ENCODE measurements around the gene BCAS1. TPM values are rescaled to one million over a fixed set of nuclear protein-coding genes. Genes with fewer than 3 reads are reported as not detected.

BCAS1 gene
- total and polyA plus RNA-seq, 10 of the 15 experiments (the other 5 are each of a cell fraction or from before 2014, with no cell fraction given) = 0.21 to 1.4 (median 0.55) TPM

- TF ChIP-seq JUND (IDR thresholded peaks at IDR 0.05; ENCODE audit: low read depth, low read length) (peak; percentile 81), TCF12 (IDR thresholded peaks at IDR 0.05; ENCODE audit: low read depth, low read length) (peak; percentile 80), KDM1A (IDR thresholded peaks at IDR 0.05; ENCODE audit: borderline replicate concordance) (no peak), NFYA (IDR thresholded peaks at IDR 0.05; ENCODE audit: borderline replicate concordance, low read depth, low read length) (no peak), SIX5 (IDR thresholded peaks at IDR 0.05; ENCODE audit: low read depth, low read length, severe bottlenecking) (no peak), HDAC2 (IDR thresholded peaks at IDR 0.05) (no peak), BRCA1 (IDR thresholded peaks at IDR 0.05; ENCODE audit: low read depth, low read length) (no peak), POLR2AphosphoS2 (IDR thresholded peaks at IDR 0.05; ENCODE audit: low read depth, low read length) (no peak), RUNX3 (IDR thresholded peaks at IDR 0.05; ENCODE audit: low read length) (peak; percentile 44; the same call in 1 of the 2 replicates), BMI1 (IDR thresholded peaks at IDR 0.05; ENCODE audit: borderline replicate concordance) (no peak), KAT2A (conservative IDR thresholded peaks at IDR 0.05; ENCODE audit: control insufficient read depth, low read depth, low read length) (no peak), ZBTB4 (CRISPR knock-in tag; IDR thresholded peaks at IDR 0.05) (no peak), SPI1 (IDR thresholded peaks at IDR 0.05; ENCODE audit: borderline replicate concordance, insufficient read depth, low read depth, low read length) (no peak), EED (IDR thresholded peaks at IDR 0.05; ENCODE audit: low read depth) (peak; percentile 47; the same call in 1 of the 2 replicates), POU2F2 (IDR thresholded peaks at IDR 0.05; ENCODE audit: borderline replicate concordance, low read depth, low read length) (peak; percentile 12; the same call in 1 of the 3 replicates), NFYB (IDR thresholded peaks at IDR 0.05; ENCODE audit: insufficient read depth, low read depth, low read length) (no peak), BHLHE40 (IDR thresholded peaks at IDR 0.05; ENCODE audit: borderline replicate concordance in 1 of 2, low read depth in 2 of 2, low read length in 1 of 2) (peak; percentile 70 to 76), RAD21 (IDR thresholded peaks at IDR 0.05; ENCODE audit: insufficient read depth, low read depth, low read length) (no peak), MTA2 (IDR thresholded peaks at IDR 0.05; ENCODE audit: low read depth) (0 out of 2 replicates have a peak, but pooled peaks have one; percentile 39), SMAD1 (IDR thresholded peaks at IDR 0.05; ENCODE audit: low read depth, partially characterized antibody) (no peak), CBX5 (IDR thresholded peaks at IDR 0.05; ENCODE audit: low read depth) (no peak), RBBP5 (conservative IDR thresholded peaks at IDR 0.05) (no peak), ETV6 (conservative IDR thresholded peaks at IDR 0.05 in 1 of 2, IDR thresholded peaks at IDR 0.05 in 1 of 2; ENCODE audit: borderline replicate concordance in 1 of 2, low read depth in 1 of 2) (no peak), POLR2A (IDR thresholded peaks at IDR 0.05; ENCODE audit: low read depth, low read length) (no peak), HDGF (IDR thresholded peaks at IDR 0.05) (no peak), IRF3 (IDR thresholded peaks at IDR 0.05) (no peak)
- TF ChIP-seq, protein P1, sequence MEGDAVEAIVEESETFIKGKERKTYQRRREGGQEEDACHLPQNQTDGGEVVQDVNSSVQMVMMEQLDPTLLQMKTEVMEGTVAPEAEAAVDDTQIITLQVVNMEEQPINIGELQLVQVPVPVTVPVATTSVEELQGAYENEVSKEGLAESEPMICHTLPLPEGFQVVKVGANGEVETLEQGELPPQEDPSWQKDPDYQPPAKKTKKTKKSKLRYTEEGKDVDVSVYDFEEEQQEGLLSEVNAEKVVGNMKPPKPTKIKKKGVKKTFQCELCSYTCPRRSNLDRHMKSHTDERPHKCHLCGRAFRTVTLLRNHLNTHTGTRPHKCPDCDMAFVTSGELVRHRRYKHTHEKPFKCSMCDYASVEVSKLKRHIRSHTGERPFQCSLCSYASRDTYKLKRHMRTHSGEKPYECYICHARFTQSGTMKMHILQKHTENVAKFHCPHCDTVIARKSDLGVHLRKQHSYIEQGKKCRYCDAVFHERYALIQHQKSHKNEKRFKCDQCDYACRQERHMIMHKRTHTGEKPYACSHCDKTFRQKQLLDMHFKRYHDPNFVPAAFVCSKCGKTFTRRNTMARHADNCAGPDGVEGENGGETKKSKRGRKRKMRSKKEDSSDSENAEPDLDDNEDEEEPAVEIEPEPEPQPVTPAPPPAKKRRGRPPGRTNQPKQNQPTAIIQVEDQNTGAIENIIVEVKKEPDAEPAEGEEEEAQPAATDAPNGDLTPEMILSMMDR (IDR thresholded peaks at IDR 0.05 in 2 of 3, conservative IDR thresholded peaks at IDR 0.05 in 1 of 3; ENCODE audit: control insufficient read depth in 2 of 3, extremely low read depth in 1 of 3, insufficient read depth in 1 of 3, low read depth in 3 of 3, low read length in 3 of 3) = no peak
These were observed 65.9 kb downstream of the BCAS1 start (continued) for GRCh38 chr20:54004445-54004844.
